ENCODE results near the gene PCBP3. TPM values are rescaled to one million over a fixed set of nuclear protein-coding genes. Genes with fewer than 3 reads are reported as not detected.

PCBP3 gene
- total RNA-seq, 1 donor from 2014 or later = not detected

DNA sequence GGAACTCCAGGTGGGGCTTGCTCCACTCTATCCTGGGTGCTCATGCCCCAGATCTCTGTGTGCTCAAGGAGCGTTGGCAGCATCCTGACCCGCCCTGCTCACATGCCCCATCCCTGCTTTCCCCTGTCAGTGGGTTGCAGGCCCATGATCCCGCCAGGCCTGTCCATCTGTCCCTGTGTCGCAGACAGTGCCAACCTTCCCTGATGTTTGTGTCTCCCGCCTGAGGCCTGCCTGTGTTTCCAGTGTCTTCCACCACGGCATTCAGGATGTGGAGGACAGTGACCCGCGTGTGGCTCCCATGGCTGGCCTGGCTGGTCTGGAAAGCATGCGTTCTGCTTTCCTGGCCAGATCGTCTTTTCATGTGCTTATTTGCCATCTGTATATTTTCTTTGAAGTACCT lies 82.9 kb downstream of the PCBP3 start:
- DNase-seq = no peak

DNA sequence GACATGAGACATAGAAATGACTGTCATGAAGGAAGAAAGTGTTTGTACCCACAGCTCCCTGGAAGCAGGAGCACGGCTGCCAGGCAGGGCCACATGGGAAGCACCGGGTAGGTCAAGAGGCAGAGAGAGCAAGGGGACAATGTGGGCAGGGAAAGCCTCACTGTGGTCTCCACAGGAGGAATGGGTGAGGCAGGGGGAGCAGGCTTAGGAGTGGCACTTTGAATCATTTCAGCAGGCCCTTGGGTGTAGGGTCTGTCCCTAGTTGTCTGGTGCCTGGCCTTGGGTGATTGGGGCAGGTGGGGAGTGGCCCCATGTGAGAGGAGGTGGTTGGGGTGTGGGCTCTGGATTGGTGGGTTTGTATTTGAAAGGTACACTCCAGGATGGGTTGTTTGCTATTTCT lies 83.9 kb downstream of the PCBP3 start:
- no peak for DNase-seq

DNA sequence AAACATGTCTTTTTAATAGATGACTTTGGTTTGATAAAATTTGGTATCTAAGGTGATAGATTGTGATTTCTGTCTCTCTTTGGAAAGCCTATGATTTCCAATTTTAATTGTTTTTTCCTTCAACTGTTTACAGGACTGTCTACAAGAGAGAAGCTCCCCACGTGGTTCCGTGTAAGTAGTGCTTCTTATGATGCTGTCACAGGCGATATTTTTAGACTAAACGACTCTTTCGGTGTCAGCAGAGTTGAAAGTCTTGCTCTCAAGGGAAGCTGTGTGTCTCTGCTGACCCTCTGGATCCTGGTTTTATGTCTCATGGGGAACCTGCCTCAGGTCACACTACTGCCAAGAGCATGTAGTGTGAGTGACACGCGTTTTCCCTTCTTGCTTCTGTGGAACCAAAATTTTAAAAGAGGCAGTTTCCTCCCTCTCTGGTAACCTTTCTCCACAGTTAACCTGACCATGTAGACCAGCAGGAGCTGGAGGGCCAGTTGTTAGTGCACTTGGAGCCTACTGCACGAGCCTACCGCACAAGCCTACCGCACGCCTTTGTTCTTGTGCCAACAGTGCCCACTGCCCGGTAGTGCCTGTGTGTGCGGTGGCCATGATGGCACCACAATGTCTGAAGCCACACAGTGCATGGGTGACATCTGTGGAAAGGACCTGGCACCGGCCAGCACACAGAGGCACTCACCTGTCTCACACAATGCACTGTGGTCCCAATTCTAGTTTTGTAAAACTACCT lies 91.9 kb downstream of the PCBP3 start:
- DNase-seq = no peak

DNA sequence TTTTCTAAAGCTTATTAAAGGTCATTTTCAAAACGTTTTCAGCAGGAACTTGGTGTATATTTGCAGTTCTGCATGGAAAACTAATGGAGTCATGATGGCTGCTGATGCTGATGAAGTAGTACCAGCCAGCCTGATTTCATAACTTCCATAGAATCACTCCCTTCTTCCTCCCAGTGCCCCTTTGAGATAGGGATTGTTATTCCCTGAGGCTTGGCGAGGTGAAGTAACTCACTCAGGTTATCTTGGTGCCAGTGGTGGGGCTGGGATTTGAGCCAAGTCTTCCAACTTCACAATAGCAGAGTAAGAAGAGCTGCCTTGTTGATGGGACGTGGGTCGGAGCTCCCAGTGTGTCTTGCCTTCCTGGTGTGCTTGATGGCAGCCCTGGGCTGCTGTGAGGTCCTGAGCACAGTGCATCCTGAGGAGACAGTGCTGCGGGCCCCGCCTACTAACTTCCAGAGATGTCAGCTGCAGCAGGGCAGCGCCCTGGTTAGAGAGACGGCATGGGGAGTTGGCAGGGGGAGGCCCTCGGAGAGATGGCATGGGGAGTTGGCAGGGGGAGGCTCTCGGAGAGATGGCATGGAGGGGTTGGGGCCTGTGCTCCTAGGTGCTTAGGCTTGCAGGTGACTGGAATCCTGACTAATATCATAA lies 92.6 kb downstream of the PCBP3 start:
- DNase-seq = no peak

DNA sequence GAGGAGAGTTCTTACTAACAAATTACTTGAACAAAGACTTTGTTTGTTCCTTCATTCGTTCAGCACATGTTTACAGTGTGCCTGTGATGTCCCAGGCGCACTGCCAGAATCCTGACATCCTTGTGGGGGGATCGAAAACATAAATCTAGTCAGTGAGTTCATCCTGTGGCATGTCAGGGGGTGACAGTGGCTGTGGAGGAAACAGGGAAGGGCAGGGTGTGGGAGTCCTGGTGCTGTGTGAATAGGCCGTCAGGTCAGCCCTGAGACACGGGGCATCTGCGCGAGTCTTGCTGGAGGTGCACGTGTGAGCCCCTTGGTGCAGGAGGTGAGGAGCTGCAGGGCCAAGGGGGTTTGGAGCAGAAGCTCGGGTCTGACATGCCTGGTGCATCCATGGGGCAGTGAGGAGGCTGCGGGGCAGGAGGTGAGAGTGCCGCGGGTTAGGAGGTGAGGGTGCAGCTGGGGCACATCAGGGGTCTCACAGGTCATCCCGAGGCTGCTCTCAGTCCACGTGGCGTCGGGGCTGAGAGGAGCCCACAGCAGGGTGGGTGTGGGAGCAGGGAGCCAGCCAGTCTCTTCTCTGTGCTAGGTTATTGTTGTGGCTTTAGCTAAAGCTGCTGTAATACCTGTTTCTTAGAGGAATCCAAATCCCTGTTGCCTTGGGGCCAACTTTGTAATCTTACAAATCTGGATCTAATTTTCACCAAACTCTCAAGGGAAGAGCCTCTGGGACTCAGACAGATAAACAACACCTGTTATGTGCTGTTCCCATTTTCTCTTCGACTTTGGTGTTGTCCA lies 93.4 kb downstream of the PCBP3 start:
- DNase-seq = no peak

DNA sequence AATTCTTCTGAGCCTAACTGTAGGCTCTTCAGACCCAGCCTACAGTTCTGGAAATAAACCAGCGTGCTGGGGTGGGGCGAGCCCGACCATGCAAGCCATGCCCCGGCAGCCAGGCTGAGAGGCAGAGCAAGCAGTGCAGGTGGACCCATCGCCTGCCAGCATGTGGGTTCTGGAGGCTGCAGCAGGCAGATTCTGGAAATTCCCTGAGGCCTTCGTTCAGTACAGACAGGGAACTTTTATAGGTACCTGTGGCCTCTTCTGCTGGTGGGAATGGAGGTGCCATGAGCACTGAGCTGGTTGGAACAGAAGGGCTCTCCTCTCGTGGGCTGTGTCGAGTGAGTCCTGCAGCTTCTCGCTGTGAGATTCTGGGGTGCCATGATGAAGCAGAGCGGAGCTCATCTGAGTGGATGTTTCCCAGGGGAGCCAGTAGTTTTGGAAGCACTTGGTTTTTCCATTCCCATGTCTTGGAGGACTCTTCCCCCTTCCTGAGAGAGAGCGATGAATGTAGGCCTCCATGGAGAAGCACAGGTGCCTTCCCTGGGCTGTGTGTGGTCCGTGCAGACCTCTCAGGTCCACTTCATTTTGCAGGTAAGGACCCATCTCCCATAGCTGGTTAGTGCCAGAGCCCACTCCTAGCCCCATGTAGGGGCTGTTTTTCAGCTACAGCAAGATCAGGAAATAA lies 94.1 kb downstream of the PCBP3 start:
- no peak for DNase-seq

DNA sequence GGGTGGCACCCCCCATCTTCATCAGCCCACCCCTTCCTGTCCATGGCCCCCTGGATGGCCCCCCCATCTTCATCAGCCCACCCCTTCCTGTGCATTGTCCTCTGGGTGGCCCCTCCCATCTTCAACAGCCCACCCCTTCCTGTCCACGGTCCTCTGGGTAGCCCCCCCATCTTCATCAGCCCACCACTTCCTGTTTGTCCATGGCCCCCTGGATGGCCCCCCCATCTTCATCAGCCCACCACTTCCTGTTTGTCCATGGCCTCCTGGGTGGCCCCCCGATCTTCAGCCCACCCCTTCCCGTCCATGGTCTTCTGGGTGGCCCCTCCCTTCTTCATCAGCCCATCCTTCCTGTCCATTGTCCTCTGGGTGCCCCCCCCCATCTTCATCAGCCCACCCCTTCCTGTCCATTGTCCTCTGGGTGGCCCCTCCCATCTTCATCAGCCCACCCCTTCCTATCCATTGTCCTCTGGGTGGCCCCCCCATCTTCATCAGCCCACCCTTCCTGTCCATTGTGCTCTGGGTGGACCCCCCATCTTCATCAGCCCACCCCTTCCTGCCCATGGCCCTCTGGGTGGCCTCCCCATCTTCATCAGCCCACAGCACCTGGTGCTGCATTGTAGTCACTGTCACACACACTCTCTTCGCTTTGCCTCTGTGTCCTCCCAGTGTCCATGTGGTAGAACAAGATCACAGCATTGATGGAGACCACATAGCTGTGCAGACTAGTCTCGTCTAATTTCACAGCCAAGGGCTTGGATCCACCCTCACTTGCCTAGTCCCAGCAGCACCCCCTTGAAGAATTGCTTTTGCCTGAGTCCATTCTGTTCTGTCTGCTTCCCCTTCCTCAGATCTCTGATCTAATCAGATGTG lies 95.9 kb downstream of the PCBP3 start:
- no peak for DNase-seq

DNA sequence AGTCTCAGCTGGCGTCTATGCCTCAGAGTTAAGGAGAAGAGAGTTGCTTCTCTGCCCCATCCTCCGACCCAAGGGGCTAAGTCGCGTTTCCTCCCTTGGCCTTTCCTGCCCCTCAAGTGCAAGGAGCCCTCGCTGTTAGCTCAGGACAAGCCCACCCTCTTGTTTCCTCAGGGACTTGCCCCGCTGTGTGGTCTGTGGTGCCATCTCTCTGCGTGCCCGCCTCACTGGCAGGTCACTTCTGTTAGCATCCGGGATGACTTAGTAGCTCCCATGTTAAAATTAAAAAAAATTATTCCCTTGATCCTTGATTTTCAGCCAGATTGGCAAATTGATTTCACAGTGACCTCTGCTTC lies 96.5 kb downstream of the PCBP3 start:
- no peak for DNase-seq

DNA sequence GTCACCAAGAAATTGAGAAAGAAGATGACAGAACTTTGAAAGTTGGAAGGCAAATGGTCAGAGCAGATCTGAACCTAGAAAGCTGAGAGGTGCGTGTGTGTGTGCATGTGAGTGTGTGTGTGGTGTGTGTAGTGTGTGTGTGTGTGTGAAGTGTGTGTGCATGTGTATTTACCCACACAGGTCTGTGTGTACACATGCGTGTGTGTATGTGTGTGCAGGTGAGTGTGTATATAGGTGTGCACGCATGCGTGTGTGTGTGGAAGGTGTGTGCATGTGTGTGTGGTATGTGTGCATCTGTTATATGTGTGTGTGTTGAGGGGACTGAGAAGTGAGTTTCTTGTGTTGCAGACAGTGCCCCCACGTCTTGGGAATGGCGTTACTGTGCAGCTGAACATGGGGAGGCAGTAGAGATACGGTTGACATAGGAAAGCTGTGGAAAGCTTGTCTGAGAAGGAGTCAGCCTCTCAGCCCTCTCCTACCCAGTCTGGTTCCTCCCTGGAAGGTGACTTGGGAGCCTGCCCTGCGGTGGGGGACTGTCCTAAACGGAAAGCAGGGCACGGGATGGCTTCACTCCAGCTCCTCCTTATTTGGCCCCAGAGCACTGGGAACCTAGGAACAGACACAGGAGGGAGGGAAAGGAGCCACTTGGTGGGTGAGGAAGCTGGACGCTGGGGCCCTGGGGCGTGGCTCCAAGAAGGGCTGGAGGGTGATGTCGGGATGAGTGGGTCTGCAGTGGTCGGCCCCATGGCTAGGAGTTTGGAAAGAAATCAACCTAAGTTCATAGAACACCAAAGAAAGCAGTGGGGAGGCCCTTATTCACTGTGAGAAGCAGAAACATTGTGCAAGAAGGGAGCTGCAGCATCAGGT lies 97.2 kb downstream of the PCBP3 start:
- no peak for DNase-seq

DNA sequence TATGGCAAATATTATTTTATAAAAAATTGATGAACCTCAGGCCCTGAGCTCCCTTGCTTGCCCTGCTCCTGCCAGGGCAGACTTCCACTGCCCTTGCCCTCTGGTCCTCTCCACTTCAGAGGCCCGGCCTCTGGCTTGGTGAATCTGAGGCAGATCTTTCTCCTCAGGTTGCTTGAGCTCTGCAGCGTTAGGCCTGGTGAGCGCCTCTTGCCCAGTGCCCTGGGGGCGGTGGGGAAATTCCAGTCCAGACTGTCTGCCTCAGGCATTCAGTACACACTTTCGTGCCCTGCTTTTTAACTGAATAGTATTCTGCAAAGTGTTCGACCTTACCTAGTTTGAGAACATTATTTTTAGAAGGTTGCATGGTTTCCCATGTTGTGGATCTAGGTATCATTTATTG lies 98.2 kb downstream of the PCBP3 start:
- DNase-seq = no peak

DNA sequence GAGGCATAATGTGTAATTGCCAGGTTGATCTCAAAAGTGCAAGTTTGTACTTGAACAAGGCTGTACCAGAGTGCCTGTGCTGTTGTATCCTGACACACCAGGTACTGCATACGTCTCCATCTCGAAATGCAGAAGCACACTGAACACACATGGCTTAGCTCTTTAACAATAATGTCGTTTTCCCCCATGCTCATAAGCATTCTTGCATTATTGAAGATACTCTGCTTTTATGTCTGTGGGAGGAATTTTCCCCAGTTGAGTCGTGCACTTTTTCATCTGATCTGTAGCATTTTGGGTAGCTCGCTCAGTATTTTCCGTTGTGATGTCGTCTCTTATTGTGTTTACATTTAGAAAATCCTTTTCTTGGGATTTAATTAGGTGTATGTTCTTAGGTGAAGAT lies 98.7 kb downstream of the PCBP3 start:
- DNase-seq = no peak

DNA sequence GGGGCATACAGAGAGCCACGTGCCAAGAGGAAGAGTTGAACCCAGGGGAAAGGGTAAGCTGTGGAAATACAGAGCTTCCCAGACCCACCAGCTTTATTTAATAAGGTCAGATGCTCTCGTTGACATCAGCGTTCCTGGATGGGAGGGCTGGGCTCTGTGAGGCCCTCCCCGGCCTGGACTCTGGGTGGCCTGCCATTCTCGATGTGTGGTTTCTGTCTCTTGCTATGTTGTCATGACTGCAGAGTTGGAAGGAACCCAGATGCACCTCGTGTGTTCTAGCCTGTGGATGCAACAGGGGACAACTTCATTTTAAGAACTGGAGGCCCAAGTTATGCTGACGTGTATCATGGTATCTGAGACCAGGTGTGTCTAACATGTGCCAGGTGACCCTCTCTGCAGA lies 101.7 kb downstream of the PCBP3 start:
- DNase-seq = no peak

DNA sequence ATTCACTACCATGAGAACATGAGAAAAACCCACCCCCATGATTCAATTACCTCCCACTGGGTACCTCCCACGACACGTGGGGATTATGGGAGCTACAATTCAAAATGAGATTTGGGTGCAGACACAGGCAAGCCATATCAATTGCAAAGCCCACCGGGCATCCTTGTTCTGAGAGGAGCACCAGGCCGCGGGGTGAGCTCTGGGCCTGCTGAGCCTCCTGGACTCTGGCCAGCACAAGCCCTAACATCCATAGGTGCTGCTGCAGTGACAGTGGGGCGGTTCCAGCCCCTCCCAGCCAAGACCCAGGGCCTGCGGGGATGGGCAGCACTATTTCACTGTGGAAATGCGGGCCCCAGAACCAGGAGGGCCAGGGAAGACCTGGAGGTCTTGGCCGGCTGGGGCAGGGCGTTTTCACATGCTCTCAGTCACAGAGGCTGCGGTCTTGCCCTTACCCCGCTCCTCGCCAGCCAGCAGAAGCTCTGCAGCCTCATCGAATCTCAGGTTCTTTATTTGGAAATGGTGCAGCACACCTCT lies 103.8 kb downstream of the PCBP3 start:
- DNase-seq = no peak

DNA sequence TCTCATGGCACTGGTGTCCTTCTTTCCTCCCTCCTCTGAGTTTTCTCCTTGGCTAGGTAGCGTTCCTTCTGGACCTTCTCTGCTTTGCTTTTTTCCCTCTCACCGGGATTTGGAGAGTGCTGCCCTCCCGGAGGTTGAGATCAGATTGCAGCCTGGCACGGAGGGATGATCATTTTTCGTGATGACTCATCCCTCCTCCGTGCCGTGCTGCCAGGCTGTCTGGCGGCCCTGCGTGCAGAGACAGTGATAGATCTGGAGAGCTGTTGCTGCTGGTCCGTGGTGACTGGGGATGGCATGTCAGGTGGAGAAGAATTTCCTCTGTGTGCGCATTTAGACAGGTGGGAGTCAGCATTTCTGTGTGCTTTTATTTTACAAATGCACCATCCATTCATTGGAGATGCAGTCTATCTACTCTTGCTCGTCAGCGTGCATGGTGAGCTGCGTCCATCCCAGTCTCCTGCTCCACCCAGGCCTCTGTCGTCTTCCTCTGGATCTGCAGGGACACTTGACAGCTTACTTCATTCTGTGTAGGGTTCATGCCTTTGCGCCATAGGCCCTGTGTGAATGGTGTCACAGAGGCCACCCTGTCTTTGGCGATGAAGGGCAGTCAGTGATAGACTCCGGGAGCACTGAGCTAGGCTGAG lies 104.4 kb downstream of the PCBP3 start:
- DNase-seq = no peak

DNA sequence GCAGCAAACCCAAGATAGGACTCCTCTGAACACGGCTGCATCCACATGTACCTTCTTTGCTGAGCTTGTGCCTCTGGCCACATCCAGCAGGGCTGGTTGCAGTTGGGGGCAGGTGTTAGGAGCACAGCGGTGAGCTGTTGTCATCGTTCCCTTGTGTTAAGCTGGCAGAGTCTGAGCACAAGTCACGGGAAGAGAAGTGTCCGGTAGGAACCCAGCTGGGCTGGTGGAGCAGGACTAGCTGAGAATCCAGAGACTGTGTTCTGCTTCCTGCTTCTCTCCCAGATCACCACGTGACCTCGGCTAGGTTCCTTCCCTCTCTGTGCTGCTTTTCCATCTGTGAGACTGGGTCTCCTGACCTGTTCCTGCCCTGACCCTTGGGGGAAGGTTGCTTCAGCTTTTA lies 105.1 kb downstream of the PCBP3 start:
- no peak for DNase-seq

DNA sequence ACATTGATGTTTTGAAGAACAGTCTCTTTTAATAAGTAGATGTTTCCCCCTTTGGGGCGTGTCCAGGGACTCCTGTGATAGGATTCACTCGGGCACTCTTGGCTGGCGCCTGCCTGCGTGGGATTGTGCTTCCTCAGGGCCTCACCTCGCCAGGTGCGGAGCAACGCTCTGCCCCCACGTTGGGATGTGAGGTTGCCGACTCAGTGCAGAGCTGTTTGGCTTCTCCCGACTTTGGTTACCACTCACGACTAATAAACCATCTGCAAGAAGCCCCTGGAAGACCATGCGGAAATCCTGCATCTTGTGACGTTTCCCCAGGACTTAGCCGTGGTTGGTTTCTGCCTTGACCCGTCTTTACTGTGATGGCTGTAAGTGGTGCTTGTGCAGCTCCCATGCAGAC lies 106.4 kb downstream of the PCBP3 start:
- no peak for DNase-seq

DNA sequence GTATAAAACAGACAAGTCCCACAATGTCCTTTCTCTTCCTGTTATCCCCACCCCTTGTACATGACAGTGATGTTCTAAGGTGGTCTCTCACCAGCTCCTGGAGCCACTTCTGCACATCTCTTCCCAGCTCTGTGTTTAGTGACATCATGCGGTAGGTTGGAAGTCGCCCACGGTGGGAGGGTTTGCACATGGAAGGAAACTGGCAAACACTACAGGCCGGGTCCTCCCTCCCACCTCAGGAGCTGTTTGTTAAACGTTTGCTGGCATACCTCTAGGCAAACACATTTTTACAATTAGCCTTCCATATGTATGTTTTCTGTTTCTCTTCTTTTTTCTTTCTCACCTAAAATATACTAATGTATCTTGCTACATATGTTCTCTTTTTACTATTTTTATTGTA lies 107.4 kb downstream of the PCBP3 start:
- no peak for DNase-seq

DNA sequence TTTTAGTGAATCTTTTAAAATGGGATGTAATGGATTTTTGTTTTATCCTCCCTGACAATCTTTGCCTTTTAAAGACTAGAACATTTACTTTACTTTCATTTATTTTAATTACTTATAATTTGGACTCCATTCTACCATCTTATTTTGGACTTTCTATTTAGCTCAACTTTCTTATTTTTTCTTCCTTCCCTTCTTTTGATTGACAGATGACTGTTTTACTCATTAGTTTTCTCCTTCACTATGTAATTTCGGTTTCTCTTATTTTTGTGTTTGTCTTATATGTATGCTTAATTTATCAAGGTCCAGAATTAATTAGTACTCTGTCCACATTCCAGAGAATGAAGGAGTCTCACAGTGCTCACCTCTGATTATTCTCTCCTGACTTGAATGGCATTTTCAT lies 109.9 kb downstream of the PCBP3 start:
- no peak for DNase-seq

DNA sequence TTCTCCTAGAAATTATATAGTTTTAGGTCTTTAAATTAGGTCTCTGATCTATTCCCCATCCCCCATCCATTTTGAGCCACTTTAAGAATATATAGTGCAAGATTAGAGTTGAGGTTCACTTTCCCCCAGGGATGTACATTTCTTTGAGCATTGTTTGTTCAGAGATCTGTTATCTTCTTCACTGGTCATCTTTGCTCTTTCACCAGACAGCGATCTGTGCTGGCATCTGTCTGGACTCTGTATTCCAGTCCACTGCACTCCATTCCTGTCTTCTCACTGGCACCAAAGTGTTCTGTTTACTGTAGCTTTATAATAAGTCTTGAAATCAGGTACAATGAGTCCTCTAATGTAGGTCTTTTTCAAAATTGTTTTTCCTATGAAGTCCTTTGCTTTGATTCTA lies 112.5 kb downstream of the PCBP3 start:
- no peak for DNase-seq

DNA sequence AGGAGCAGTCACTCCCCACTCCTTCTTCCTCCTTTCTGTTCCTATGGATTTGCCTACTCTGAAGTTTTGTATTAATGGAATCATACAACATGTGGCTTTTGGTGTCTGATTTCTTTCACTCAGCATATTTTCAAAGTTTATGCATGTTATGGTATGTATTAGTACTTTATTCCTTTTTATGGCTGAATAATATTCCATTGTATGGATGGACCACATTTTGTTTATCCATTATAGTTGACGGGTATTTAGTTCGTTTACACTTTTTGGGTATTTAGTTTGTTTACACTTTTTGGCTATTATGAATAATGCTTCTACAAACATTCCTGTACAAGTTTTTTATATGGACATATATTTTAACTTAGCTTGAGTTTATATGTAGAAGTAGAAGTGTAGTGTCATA lies 113.1 kb downstream of the PCBP3 start:
- no peak for DNase-seq

DNA sequence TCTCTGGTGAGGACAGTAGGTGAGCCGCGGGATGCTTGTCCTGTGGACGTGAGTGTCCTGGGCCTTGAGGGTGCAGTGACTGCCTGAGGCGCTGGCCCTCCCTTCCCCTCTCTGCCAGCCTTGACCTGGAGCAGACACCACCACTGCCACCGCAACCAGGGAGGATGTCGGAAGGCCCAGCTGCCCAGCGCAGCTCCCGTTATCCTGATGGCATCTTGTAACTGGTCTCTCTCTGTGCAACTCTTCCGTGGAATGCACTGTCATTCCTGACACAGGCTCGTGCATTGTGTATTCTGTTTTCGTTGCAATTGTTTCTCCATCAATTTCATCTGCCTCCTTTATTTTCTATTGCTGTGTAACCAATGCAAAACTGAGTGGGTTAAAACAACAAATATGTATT lies 118.2 kb downstream of the PCBP3 start:
- no peak for DNase-seq
